ENCODE measurements around the gene VAV3.

DNA sequence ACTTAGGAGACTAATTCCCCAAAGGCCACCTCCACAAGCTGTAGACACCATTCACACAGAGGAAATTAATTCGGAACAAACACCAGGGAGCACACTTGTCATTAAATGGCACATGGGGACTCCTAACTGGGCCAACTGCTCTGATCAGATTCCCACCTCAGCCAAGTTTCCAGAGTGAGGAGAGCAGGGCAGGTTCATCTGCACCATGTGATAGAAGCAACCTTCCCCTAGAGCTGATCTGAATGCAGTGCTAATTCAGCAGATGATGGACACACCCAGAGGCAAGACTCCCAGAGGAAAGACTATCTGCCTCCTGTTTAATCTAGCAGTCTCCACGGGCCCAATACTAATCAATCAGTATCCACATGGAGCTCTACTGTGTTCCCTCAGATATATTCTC is 147.0 kb downstream of the VAV3 start:
- TF ChIP-seq CTCF (IDR thresholded peaks at IDR 0.05; ENCODE audit: insufficient read depth, low read depth, low read length) (no peak), EZH2 (IDR thresholded peaks at IDR 0.05; ENCODE audit: insufficient read depth, low read length) (no peak)

All from astrocyte (in vitro differentiated cells and primary cell).